PC-3 (cell line): ENCODE measurements around the gene PIK3IP1.

Source experiments
- CTCF ChIP-seq: fragments of 300-600 bp; sonication (generic); conservative IDR thresholded peaks from 2 replicates; pipeline ENCODE4 v1.5.1; 2017; ENCODE audit warnings: antibody characterized with exemption, low read depth, mild to moderate bottlenecking, low read length
- EZH2 ChIP-seq: fragments of 300-600 bp; sonication (generic); IDR thresholded peaks from one replicate; pipeline ENCODE4 v1.6.1; 2017; ENCODE audit warnings: antibody characterized with exemption, mild to moderate bottlenecking, low read length; ENCODE audit not compliant: unreplicated experiment

GRCh38 chr22:31276426-31277167 is 15.7 kb downstream of the PIK3IP1 start:
- no peak for TF ChIP-seq CTCF
- TF ChIP-seq EZH2, result no peak
